OCI-LY1 (cell line): ENCODE results near the gene SLC2A4.

Experiments
- H2AFZ ChIP-seq: fragments of 200-600 bp; sonication (generic), shearing (Covaris generic); 2 replicates; pipeline ENCODE4 v1.6.0; 2014; ENCODE audit warnings: antibody characterized with exemption, mild to moderate bottlenecking, low read length
- H3F3A ChIP-seq: fragments of 200-600 bp; sonication (generic), shearing (Covaris generic); 2 replicates; pipeline ENCODE4 v1.6.0; 2014; ENCODE audit warnings: mild to moderate bottlenecking, antibody characterized with exemption, low read length, moderate library complexity; ENCODE audit not compliant: insufficient read depth
- H3K27ac ChIP-seq: fragments of 200-600 bp; sonication (generic); 2 replicates; pipeline ENCODE4 v1.5.1; 2014; ENCODE audit warnings: low read length, mixed run types, mild to moderate bottlenecking, low read depth; ENCODE audit not compliant: poor library complexity, severe bottlenecking
- H3K27me3 ChIP-seq: fragments of 200-600 bp; sonication (generic); 2 replicates; pipeline ENCODE4 v1.6.0; 2014; ENCODE audit warnings: antibody characterized with exemption, mild to moderate bottlenecking, low read length, moderate library complexity; ENCODE audit not compliant: insufficient read depth
- H3K36me3 ChIP-seq: fragments of 200-600 bp; sonication (generic); 2 replicates; pipeline ENCODE4 v1.6.1; 2014; ENCODE audit warnings: mild to moderate bottlenecking, antibody characterized with exemption, low read length, moderate library complexity, mixed read lengths; ENCODE audit not compliant: insufficient read depth
- H3K4me1 ChIP-seq: fragments of 200-600 bp; sonication (generic); 2 replicates; pipeline ENCODE4 v1.5.1; 2014; ENCODE audit warnings: mild to moderate bottlenecking, low read length, moderate library complexity; ENCODE audit not compliant: insufficient read depth, severe bottlenecking
- H3K4me2 ChIP-seq: fragments of 200-600 bp; sonication (generic), shearing (Covaris generic); 2 replicates; pipeline ENCODE4 v1.6.1; 2014; ENCODE audit warnings: low read length
- H3K4me3 ChIP-seq: fragments of 200-600 bp; sonication (generic); 2 replicates; pipeline ENCODE4 v1.5.1; 2014; ENCODE audit warnings: low read length, low read depth, mild to moderate bottlenecking, mixed read lengths; ENCODE audit not compliant: poor library complexity, severe bottlenecking
- H3K79me2 ChIP-seq: fragments of 200-600 bp; shearing (Covaris generic); 2 replicates; pipeline ENCODE4 v1.6.1; 2016; ENCODE audit warnings: mixed run types, low read length, mixed read lengths; ENCODE audit not compliant: insufficient read depth
- H3K9ac ChIP-seq: fragments of 200-600 bp; sonication (generic), shearing (Covaris generic); 2 replicates; pipeline ENCODE4 v1.6.1; 2014; ENCODE audit warnings: mild to moderate bottlenecking, low read length, mixed read lengths
- H3K9me2 ChIP-seq: fragments of 200-600 bp; sonication (generic), shearing (Covaris generic); 2 replicates; pipeline ENCODE4 v1.6.1; 2014; ENCODE audit warnings: low read depth, mild to moderate bottlenecking, low read length, mixed read lengths
- H3K9me3 ChIP-seq: fragments of 200-600 bp; shearing (Covaris generic); 2 replicates; pipeline ENCODE4 v1.6.1; 2014; ENCODE audit warnings: low read length, mixed read lengths
- H4K20me1 ChIP-seq: fragments of 200-600 bp; sonication (generic), shearing (Covaris generic); 2 replicates; pipeline ENCODE4 v1.6.0; 2016; ENCODE audit warnings: mild to moderate bottlenecking, low read length; ENCODE audit not compliant: insufficient read depth
- EZH2 ChIP-seq: fragments of 200-600 bp; sonication (generic), shearing (Covaris generic); IDR thresholded peaks from 2 replicates; pipeline ENCODE4 v1.8.0; 2017; ENCODE audit warnings: borderline replicate concordance, mixed run types, mild to moderate bottlenecking, antibody characterized with exemption, low read length, moderate library complexity, mixed read lengths
- TF ChIP-seq, protein P1 (sequence below): fragments of 200-600 bp; sonication (generic), shearing (Covaris generic); IDR thresholded peaks from 2 replicates; pipeline ENCODE4 v1.5.1; 2017; ENCODE audit warnings: mild to moderate bottlenecking, antibody characterized with exemption, low read length, moderate library complexity, mixed read lengths

Gene SLC2A4

DNA sequence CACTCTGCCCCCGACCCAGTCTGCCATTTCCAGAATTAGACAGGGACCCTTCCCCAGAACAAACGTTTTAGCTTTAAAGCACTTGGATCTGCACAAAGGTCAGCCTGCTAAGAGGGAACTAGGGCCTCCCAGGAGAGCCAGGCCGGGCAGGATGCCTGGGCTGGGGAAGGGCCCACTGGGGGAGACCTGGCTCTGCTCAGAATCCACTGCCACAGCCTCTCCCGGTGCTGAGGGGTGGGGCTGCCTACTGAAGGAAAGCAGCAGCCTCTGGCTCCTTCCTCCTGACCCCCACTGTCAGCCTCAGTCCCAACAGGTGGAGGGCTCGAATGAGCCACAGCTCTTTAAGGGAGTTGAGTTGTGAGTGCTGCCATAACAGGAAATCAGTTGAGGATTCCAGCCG, 11.2 kb downstream of the SLC2A4 start:
- no peaks in the 10 kb centered on the region for H3K9me2 ChIP-seq
- H3K4me3 ChIP-seq = no peak overlapping the region
- H3K27ac ChIP-seq = no peak overlapping the region
- H2AFZ ChIP-seq = no peak overlapping the region
- H4K20me1 ChIP-seq = no peaks in the 10 kb centered on the region
- no peak overlapping the region for H3K9ac ChIP-seq
- H3F3A ChIP-seq = no peaks in the 10 kb centered on the region
- peaks cover 19% of the 10 kb centered on the region for H3K4me1 ChIP-seq
- no peaks in the 10 kb centered on the region for H3K36me3 ChIP-seq
- no peaks in the 10 kb centered on the region for H3K79me2 ChIP-seq
- no peak overlapping the region for H3K4me2 ChIP-seq
- TF ChIP-seq EZH2 = no peak
- TF ChIP-seq, protein P1, sequence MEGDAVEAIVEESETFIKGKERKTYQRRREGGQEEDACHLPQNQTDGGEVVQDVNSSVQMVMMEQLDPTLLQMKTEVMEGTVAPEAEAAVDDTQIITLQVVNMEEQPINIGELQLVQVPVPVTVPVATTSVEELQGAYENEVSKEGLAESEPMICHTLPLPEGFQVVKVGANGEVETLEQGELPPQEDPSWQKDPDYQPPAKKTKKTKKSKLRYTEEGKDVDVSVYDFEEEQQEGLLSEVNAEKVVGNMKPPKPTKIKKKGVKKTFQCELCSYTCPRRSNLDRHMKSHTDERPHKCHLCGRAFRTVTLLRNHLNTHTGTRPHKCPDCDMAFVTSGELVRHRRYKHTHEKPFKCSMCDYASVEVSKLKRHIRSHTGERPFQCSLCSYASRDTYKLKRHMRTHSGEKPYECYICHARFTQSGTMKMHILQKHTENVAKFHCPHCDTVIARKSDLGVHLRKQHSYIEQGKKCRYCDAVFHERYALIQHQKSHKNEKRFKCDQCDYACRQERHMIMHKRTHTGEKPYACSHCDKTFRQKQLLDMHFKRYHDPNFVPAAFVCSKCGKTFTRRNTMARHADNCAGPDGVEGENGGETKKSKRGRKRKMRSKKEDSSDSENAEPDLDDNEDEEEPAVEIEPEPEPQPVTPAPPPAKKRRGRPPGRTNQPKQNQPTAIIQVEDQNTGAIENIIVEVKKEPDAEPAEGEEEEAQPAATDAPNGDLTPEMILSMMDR = no peak
- no peaks in the 10 kb centered on the region for H3K9me3 ChIP-seq
- peaks cover 5% of the 10 kb centered on the region for H3K27me3 ChIP-seq

GRCh38 chr17:7293159-7293558, 11.6 kb downstream of the SLC2A4 start:
- no peak for TF ChIP-seq EZH2
- TF ChIP-seq, protein P1 = no peak
- Histone ChIP-seq H2AFZ (no peak overlapping the region), H3K9me3 (no peaks in the 10 kb centered on the region), H4K20me1 (no peaks in the 10 kb centered on the region), H3K79me2 (no peaks in the 10 kb centered on the region), H3K4me2 (no peak overlapping the region), H3K27ac (no peak overlapping the region), H3K4me3 (no peak overlapping the region), H3K36me3 (no peaks in the 10 kb centered on the region), H3K9me2 (no peaks in the 10 kb centered on the region), H3K27me3 (peaks cover 2% of the 10 kb centered on the region), H3F3A (no peaks in the 10 kb centered on the region), H3K9ac (no peak overlapping the region), H3K4me1 (peaks cover 19% of the 10 kb centered on the region)

GRCh38 chr17:7293816-7294613, 12.5 kb downstream of the SLC2A4 start:
- Histone ChIP-seq H3K4me3 (no peak overlapping the region), H4K20me1 (no peaks in the 10 kb centered on the region), H3K36me3 (no peaks in the 10 kb centered on the region), H2AFZ (no peak overlapping the region), H3K27me3 (no peaks in the 10 kb centered on the region), H3K9ac (no peak overlapping the region), H3K9me3 (no peaks in the 10 kb centered on the region), H3K9me2 (no peaks in the 10 kb centered on the region), H3K4me1 (peaks cover 19% of the 10 kb centered on the region), H3K79me2 (no peaks in the 10 kb centered on the region), H3F3A (no peaks in the 10 kb centered on the region), H3K4me2 (no peak overlapping the region), H3K27ac (no peak overlapping the region)
- TF ChIP-seq, protein P1 = no peak
- no peak for TF ChIP-seq EZH2
